Duodenal mucosa (tissue), 2 donors: ENCODE results near the gene DCBLD1.
"Not testable (repeated sequence)": the region's sequence is repeated elsewhere in the genome, so short reads cannot be mapped to it uniquely, and the experiment has no call there.

ENCODE experiments used
- H3K27ac ChIP-seq: one replicate; pipeline ENCODE4 v1.7.0; 2013; ENCODE audit warnings: low read depth, low read length
- H3K27me3 ChIP-seq, 2 donors: one replicate each; pipeline ENCODE4 v1.7.0; 2013; ENCODE audit warnings: low read length in 2 of 2, control low read depth in 1 of 2; ENCODE audit not compliant: insufficient read depth in 2 of 2, control insufficient read depth in 1 of 2
- H3K36me3 ChIP-seq, 2 donors: one replicate each; pipeline ENCODE4 v1.7.0; 2013; ENCODE audit warnings: low read length in 2 of 2, control low read depth in 1 of 2; ENCODE audit not compliant: insufficient read depth in 2 of 2, control insufficient read depth in 1 of 2
- H3K4me1 ChIP-seq, 2 donors: one replicate each; pipeline ENCODE4 v1.7.0; 2013; ENCODE audit warnings: low read length in 2 of 2, control low read depth in 1 of 2; ENCODE audit not compliant: insufficient read depth in 2 of 2, control insufficient read depth in 1 of 2
- H3K4me3 ChIP-seq, 2 donors: one replicate each; pipeline ENCODE4 v1.7.0; 2013; ENCODE audit warnings: low read length in 2 of 2, low read depth in 1 of 2
- H3K9ac ChIP-seq, 2 donors: one replicate each; pipeline ENCODE4 v1.7.0; 2013; ENCODE audit warnings: low read length in 2 of 2, low read depth in 1 of 2
- H3K9me3 ChIP-seq, 2 donors: one replicate each; pipeline ENCODE4 v1.7.0; 2013; ENCODE audit warnings: low read length in 2 of 2, control low read depth in 1 of 2; ENCODE audit not compliant: control insufficient read depth in 1 of 2

The DCBLD1 gene

GRCh38 chr6:117482240-117483003 lies at the start of gene DCBLD1:
Gene DCBLD1, plus strand, starts transcription at chr6:117482674. Its CDS starts 108 bp downstream, at chr6:117482782.
- peak within 1 kb of the TSS; percentile 89 to 94 for H3K4me3 ChIP-seq
- no peaks in the 10 kb centered on the region for H3K36me3 ChIP-seq
- H3K9me3 ChIP-seq, result no peaks in the 10 kb centered on the region
- H3K9ac ChIP-seq, result peak within 1 kb of the TSS; percentile 78 to 90
- H3K27ac ChIP-seq, result peak within 1 kb of the TSS; percentile 81
- no peaks in the 10 kb centered on the region for H3K27me3 ChIP-seq
- peaks cover 33 to 37% of the 10 kb centered on the region in 2 donors for H3K4me1 ChIP-seq

GRCh38 chr6:117440706-117441525 lies 41.6 kb upstream of the DCBLD1 start:
- Histone ChIP-seq H3K4me3 (no peak overlapping the region), H3K4me1 (no peaks in the 10 kb centered on the region), H3K27ac (no peak overlapping the region), H3K27me3 (peaks cover 3 to 4% of the 10 kb centered on the region in 2 donors), H3K36me3 (no peaks in the 10 kb centered on the region), H3K9ac (no peak overlapping the region), H3K9me3 (no peaks in the 10 kb centered on the region)

DNA sequence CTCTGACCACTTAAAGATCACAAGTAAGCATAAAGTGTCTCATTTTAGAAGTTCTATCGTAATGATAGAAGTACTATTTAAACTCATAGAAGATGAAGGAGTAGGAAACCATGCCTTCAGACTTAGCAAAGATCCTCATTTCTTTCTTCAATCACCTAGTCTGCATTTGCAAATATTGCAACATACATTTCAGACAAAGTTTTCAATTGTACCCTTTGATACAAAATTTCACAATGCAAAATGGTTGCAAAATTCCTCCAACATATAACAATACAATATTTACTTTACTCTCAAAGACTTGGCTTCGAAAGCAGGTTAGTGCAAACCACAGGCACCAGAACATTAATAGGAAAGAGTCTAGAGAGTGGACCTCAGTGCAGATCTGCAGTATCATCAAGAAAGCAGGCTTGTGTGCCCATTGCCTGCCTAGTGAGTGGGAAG lies 40.6 kb upstream of the DCBLD1 start:
- H3K27me3 ChIP-seq, result peaks cover 3 to 4% of the 10 kb centered on the region in 2 donors
- H3K36me3 ChIP-seq, result no peaks in the 10 kb centered on the region
- no peaks in the 10 kb centered on the region for H3K9me3 ChIP-seq
- no peak overlapping the region for H3K4me3 ChIP-seq
- no peaks in the 10 kb centered on the region for H3K4me1 ChIP-seq
- H3K27ac ChIP-seq, result no peak overlapping the region
- H3K9ac ChIP-seq, result no peak overlapping the region

- H3K36me3 ChIP-seq, H3K27me3 ChIP-seq, H3K4me3 ChIP-seq, H3K27ac ChIP-seq, H3K4me1 ChIP-seq, H3K9ac ChIP-seq, H3K9me3 ChIP-seq: not testable (repeated sequence)
Measured at GRCh38 chr6:117442313-117442712, 40.2 kb upstream of the DCBLD1 start.

DNA sequence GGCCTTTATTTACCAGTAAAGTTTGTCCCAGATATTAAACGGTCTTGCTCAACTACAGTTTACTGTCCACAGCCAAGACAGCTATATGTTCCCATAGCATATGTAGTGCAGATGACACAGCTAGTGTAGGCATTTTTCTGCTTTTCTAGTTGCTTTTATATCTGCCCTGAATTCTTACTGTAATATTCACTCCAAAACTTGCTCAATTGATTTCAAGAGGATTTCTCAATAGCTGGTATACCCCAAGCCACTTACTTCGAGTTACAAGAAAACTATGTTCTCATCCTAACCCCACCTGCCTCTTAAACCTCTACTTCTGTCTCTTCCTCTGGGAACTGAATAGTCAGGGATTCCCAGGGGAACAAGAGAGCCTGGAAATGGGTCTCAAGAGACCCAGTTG lies 37.9 kb upstream of the DCBLD1 start:
- no peak overlapping the region for H3K4me3 ChIP-seq
- no peak overlapping the region for H3K9ac ChIP-seq
- peaks cover 10 to 15% of the 10 kb centered on the region in 2 donors for H3K27me3 ChIP-seq
- no peaks in the 10 kb centered on the region for H3K9me3 ChIP-seq
- H3K27ac ChIP-seq, result no peak overlapping the region
- no peaks in the 10 kb centered on the region for H3K4me1 ChIP-seq
- H3K36me3 ChIP-seq, result no peaks in the 10 kb centered on the region

- no peak overlapping the region for H3K27ac ChIP-seq
- H3K4me3 ChIP-seq, result no peak overlapping the region
Measured at GRCh38 chr6:117446861-117447260, 35.6 kb upstream of the DCBLD1 start.

GRCh38 chr6:117448011-117448410 lies 34.5 kb upstream of the DCBLD1 start:
- Histone ChIP-seq H3K4me3 (no peak overlapping the region), H3K36me3 (no peaks in the 10 kb centered on the region), H3K27ac (no peak overlapping the region), H3K9ac (no peak overlapping the region), H3K4me1 (peaks cover 0 to 16% of the 10 kb centered on the region in 2 donors), H3K9me3 (no peaks in the 10 kb centered on the region), H3K27me3 (peaks cover 10 to 15% of the 10 kb centered on the region in 2 donors)

More at GRCh38 chr6:117446861-117447260, 35.6 kb upstream of the DCBLD1 start:
- Histone ChIP-seq H3K27me3 (peaks cover 10 to 15% of the 10 kb centered on the region in 2 donors), H3K36me3 (no peaks in the 10 kb centered on the region), H3K9ac (no peak overlapping the region), H3K4me1 (peaks cover 0 to 13% of the 10 kb centered on the region in 2 donors), H3K9me3 (no peaks in the 10 kb centered on the region)

DNA sequence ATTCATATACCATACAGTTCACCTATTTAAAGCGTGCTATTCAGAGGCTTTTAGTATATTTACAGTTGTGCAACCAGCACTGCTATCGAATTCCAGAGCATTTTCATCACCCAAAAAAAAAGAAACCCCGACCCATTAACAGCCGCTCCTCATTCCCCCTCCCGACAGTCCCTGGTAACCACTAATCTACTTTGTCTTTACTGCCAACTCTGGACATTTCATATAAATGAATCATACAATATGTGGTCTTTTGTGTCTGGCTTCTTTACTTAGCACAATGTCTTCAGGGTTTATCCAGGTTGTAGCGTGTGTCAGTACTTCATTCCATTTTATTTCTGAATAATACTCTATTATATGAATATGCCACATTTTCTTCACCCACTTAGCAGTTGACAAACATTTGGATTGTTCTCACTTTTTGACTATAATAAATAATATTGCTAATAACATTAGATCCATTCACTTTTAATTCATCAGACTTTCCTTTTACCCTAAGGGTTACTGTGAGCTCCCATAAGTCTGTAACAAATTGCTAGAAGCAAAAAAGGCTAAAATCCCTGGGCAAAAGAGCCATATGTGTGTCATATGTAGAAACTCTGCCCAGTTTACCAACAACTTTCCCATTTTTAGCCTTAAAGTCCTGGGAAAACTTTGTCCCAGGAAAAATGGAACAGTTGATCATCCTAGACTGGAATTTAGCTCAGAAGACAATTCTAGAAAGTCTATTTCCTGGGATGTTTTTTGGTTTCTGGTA lies 33.6 kb upstream of the DCBLD1 start:
- Histone ChIP-seq H3K27ac (no peak overlapping the region), H3K4me1 (peaks cover 0 to 16% of the 10 kb centered on the region in 2 donors)

DNA sequence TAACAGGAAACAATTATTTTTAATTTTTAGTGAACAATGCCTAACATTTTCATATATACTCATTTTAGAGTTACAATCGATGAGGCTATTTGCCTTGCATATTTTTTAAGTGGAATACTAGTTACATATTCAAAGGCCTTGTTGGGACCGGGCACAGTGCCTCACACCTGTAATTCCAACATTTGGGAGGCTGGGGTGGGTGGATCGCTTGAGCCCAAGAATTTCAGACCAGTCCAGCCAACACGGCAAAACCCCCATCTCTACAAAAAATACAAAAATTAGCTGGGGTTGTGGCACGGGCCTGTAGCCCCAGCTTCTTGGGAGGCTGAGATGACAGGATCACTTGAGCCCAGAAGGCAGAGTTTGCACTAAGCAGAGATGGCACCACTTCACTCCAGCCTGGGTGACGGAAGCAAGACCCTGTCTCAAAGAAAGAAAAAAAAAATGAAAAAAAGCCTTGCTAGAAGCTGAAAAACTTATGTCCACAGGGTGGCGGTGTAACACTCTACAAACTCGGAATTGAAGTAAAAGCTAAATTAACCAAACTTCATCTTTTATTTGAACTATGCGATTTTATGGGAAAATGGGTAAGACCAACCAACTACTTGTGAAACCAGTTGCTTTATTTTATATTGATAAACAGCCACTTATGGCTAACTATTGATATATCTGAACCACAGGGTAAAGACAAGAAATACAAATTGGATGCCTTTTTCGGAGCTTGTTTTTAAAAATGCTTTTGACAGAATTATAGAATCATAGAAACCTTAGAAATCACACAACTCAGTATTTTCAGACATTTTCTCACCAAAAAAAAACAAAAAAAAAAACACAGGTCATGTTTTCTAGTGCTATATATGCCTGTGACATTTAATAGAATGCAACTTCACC lies 32.7 kb upstream of the DCBLD1 start:
- Histone ChIP-seq H3K27me3 (peaks cover 10 to 14% of the 10 kb centered on the region in 2 donors), H3K4me3 (no peak overlapping the region), H3K36me3 (no peaks in the 10 kb centered on the region), H3K4me1 (peaks cover 0 to 16% of the 10 kb centered on the region in 2 donors), H3K9me3 (no peaks in the 10 kb centered on the region), H3K9ac (no peak overlapping the region), H3K27ac (no peak overlapping the region)

More for the DNA sequence above, 33.6 kb upstream of the DCBLD1 start:
- H3K9me3 ChIP-seq, result no peaks in the 10 kb centered on the region
- H3K4me3 ChIP-seq, result no peak overlapping the region
- no peak overlapping the region for H3K9ac ChIP-seq
- H3K27me3 ChIP-seq, result peaks cover 10 to 15% of the 10 kb centered on the region in 2 donors
- H3K36me3 ChIP-seq, result no peaks in the 10 kb centered on the region
